Jurkat, Clone E6-1 (cell line): ENCODE data around the gene CIRBP.

Source experiments
- DNase-seq: peaks from one replicate; pipeline ENCODE4 v3.0.0-alpha.2; 2011; ENCODE audit warnings: low read depth, low spot score
- H3K4me3 ChIP-seq: 2 replicates; pipeline ENCODE4 v1.5.1; 2011; ENCODE audit warnings: mild to moderate bottlenecking, low read length, control low read depth, moderate library complexity

Gene CIRBP

GRCh38 chr19:1252821-1253513 is 16.2 kb upstream of the CIRBP start:
- peak overlapping the region; percentile 82 for H3K4me3 ChIP-seq
- peak; percentile 81 for DNase-seq

DNA sequence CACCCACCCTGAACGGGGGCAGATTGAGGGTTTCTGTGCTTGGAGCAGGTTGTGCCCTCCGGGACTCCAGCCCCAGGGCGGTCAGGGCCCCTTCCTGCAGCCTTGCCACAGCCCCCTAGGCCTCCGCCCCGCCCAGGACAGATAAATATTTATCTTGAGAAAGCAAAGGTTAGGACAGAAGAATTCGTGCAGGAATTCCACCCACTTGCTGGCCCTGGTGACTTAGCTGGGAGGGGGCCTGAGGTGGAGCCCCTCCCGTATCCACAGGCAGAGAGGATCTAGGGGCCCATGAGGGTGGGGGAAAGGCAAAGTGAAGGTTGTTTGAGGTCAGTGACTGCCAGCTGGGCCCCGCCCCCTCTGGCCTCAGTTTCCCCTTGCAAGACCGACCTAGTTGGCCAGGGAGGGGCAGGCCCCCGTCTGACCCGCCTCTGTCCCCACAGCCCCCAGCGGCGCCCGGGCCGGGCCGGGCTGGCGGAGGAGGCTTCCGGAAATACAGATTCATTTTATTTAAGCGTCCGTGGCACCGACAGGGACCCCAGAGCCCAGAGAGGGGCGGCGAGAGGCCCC is 15.5 kb upstream of the CIRBP start:
- no peak for DNase-seq
- peak overlapping the region; percentile 82; the same call in 1 of the 2 replicates for H3K4me3 ChIP-seq

GRCh38 chr19:1254081-1254527 is 15.0 kb upstream of the CIRBP start:
- H3K4me3 ChIP-seq: no peak overlapping the region
- no peak for DNase-seq

DNA sequence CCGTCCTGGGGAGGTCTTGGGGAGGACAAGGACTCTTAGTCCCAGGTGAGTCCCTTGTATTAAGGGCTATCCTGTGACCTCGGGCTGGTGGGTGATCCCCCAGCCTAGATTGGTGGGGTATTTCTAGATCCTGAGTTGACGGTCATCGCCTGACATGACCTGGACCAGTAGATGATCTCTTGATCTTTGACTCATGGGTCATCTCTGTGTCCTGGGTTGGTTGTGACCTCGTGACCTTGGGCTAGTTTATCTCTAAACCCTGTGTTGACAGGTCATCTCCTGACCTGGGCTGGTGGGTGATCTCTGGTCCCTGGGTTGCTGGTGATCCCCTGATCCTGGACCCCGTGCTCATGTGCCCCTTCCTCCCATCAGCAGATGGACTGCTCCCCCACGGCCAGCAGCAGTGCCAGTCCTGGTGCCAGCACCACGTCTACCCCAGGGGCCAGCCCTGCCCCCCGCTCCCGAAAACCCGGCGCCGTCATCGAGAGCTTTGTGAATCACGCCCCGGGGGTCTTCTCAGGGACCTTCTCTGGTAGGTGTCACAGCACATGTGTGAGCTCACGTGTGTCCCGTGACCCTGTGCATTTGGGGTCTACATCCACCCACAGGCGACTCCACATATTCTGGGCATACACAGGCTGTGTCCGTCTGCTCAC is 14.5 kb upstream of the CIRBP start:
- no peak overlapping the region for H3K4me3 ChIP-seq
- no peak for DNase-seq

DNA sequence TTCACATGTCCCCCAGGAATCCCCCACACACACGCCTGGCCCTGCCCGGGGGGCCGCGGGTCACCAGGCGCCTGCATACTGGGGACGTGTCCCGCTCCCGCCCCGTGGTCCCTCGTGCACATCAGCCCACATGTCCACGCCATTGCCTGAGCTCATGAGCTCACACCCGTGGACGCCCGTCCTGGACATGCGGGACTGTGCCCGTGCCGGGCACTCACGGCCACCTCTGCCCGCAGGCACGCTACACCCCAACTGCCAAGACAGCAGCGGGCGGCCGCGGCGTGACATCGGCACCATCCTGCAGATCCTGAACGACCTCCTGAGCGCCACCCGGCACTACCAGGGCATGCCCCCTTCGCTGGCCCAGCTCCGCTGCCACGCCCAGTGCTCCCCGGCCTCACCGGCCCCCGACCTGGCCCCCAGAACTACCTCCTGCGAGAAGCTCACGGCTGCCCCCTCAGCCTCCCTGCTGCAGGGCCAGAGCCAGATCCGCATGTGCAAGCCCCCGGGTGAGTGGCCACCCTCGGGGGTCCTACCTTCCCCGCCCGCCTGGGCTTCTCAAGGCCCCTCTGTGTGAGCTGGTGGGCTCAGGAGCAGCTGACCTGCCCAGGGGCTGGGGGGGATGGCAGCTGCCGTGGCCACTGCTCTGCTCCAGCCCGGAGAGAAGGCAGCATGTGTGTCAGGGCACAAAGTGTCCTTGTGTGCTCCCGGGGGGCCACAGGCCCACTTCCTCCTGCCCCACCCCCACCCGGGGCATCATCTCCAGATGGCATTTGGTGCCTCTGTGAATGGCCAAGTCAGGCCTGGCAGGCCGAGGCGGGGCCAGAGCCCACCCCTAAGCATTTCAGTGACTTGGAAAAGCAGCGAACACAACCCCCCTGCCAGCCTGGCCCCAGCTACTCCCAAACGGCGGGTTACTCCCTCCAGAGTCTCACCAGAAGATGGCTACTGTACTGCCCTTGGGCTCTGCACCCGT is 13.7 kb upstream of the CIRBP start:
- no peak overlapping the region for H3K4me3 ChIP-seq
- DNase-seq: no peak

GRCh38 chr19:1256646-1257474 is 12.3 kb upstream of the CIRBP start:
- no peak for DNase-seq
- no peak overlapping the region for H3K4me3 ChIP-seq

DNA sequence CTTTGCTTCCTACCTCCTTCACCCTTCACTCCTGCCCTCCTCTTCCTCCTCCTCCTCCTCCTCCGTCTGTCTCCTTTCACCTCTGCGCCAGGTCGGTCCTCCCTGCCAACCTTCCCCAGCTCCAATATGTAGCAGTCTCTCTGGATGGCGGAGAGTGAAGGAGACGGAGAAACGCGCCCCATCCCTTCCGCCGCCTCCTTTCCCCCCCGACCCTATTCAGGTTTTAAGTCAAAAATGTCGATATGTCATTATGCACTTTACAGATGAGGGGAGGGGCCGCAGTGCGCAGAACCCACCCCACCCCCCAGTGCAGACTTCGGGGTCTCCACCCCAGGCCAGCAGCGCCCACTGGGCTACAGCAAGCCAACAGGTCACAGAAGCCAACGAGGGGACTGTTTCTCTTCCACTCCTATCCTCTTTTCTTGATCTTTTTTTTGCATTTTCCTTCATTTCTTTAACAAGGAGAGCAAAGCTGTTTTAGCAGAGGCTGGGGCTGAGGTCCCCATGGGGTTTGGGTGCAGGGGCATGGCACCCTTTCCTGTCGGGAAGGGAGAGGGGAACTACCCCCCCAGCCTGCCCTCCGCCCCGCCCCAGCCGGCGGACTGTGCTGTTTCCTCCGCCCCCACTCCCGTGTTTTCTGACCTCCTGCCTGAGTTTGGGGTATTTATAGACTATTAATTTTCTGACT is 11.5 kb upstream of the CIRBP start:
- no peak overlapping the region for H3K4me3 ChIP-seq
- no peak for DNase-seq

DNA sequence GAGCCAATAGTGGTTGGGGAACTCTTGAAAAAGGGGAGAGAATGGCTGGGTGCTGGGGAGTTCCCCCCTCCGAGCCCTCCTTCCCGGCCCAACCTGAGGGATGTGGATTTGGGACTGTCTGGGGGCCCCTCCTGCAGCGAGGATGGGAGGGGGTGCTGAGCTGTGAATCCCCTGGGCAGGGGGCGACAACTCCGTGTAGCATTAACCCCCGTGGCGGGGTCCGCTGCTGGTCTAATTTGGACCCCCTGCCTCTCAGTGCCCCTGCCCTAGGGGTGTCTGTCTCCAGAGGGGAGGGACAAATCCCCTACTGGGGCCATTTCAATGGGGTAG is 11.0 kb upstream of the CIRBP start:
- no peak overlapping the region for H3K4me3 ChIP-seq

GRCh38 chr19:1258707-1259205 is 10.4 kb upstream of the CIRBP start:
- DNase-seq: no peak
- peak overlapping the region; percentile 50 for H3K4me3 ChIP-seq

More for the DNA sequence above, 11.0 kb upstream of the CIRBP start:
- DNase-seq: no peak

DNA sequence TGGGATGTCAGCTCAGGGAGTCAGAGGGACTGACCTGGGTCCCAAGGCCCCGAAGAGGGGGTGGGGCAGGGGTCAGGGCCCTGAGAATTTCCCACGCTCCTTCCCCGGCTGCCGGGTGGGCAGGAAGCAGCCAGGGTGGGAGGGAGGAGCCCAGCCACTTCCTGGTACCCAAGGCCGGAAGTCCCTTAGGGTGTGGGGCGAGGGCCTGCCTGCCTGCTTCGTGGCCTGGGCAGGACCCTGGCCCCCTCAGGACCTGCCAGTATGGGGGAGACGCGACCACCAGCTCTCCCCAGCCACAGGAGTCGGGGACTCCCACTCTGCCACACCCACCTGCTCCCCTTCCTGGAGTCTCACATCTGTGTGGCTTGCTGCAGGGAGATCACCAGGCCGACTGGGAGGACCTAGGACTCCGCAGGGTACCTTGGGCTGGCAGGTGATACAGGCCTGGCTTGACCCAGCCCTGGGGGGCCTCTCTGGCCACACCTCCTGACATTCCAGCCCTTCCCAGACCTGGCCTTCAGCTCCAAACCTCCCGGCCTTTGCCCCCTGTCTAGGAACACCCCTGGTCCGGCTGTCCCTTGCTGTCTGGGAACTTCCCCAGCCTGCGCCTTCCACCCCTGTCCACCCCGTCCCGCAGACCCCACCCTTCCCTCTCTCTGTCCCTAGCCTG is 9.8 kb upstream of the CIRBP start:
- H3K4me3 ChIP-seq: peak overlapping the region; percentile 50
- peak; percentile 69 for DNase-seq

DNA sequence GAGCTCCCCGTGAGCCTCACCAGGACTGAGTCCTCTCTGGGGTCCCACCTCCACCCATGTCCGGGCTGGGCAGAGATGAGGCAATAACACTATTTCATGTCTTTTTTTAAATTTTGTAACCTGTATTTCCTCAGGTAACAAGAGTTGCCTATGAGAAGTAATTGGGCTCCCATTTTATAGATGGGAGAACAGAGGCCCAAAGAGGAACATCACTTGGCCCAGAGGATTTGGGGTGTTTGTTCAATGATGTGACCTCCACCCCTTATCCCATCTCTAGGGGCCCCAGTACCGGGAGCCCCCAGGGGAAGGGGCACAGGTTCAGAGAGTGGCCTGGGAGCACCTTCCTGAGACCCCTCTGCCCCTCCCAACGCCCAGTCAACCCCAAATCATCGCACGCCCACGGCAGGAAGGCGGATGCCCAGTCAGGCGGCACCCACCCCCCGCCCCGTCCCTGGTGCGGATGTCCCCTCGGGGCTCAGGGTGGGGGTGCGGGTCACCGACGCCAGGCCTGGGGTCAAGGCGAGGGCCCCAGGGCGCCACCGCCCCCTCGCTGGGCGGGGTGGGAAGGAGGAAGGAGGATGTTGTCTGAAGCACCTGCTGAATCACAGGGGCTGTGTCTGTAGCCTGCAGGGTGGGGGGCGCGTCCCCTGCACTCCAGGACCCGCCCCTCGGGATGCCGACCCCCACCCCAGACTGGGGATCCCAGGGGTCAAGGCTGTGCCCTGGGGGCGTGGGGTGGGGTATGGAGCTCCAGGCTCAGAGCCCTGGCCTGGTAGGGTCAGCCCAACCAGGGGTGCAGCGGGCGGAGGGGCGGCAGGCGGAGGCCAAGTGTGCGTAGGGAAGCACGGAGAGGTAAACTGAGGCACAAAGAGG is 9.0 kb upstream of the CIRBP start:
- peak overlapping the region; percentile 50 for H3K4me3 ChIP-seq
- no peak for DNase-seq

DNA sequence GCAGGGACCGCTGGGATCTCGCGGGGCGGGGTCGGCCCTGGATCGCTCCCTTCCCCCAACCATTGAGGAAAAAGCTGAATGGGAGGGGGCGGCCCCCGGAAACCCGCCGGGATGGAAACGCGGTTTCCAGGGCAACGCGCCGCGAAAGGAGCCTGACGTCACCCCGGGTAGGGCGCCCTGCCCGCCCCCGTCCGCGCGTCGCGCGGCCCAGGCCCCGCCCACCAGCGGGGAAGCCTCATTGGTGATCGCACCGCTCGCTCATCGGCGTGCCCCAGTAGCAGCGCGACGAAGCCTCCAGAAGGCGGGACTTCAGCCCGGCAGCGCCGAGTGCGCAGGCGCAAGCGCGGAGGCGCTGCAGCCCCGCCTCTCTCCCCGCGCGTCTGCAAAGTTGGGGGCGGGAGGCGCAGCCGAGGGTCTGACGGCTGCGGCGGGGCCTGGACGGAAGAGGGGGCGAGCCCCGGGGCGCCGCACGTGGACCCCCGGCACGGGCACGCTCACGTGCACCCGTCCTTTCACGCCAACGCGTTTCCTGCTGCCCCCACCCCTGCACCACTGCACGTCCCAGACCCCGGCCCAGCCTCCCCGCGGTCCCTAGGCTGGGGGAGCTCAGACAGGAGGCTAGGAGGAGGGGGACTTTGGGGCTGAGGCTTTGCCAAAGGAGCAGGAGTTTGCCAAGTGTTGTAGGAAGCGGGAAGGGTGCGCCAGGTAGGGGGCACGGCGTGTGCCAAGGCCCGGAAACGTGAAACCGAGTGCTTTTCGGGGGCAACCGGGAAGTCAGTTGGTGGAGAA is 8.2 kb upstream of the CIRBP start:
- peak overlapping the region; percentile 89 for H3K4me3 ChIP-seq
- peak; percentile 94 for DNase-seq

DNA sequence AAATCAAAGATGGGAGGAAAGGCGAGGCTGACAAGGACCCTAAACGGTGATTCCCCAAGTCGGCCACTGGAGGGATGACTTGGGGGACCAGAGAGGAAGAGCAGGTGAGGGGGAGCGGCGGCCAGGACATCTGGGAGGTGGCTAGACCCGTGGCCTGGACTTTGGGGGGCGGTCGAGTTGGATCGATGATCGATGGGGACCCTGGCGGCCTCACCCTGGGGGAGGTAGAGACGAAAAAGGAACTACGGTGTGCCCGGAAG is 7.7 kb upstream of the CIRBP start:
- DNase-seq: no peak
- H3K4me3 ChIP-seq: peak overlapping the region; percentile 89

GRCh38 chr19:1261798-1262622 is 7.1 kb upstream of the CIRBP start:
- DNase-seq: no peak
- H3K4me3 ChIP-seq: peak overlapping the region; percentile 89

- DNase-seq: no peak
- H3K4me3 ChIP-seq: no peak overlapping the region
Observed at GRCh38 chr19:1262623-1263123, 6.5 kb upstream of the CIRBP start.
